GM12878 (cell line): Measurements from ENCODE around the gene MRPS23. TPM values are rescaled to one million over a fixed set of nuclear protein-coding genes. Genes with fewer than 3 reads are reported as not detected.

Experiments
- ATAC-seq: fragments of 200-7000 bp; cut with Tn5 transposase; 3 replicates; pipeline ENCODE4 v1.9.1; 2020; ENCODE audit warnings: mild to moderate bottlenecking, moderate library complexity
- BruUV-seq: library from RNA; stranded (reverse); fragments of 400-500 nt; replicated peaks from 2 replicates; lab custom pipeline; 2021; lab: Mats Ljungman, UMichigan
- CTCF ChIA-PET: fragments of 300-600 bp; sonication (Branson Sonifier 250); formaldehyde crosslinking; extraction: SDS; loops from one replicate; lab custom pipeline; 2021; ENCODE audit warnings: inconsistent platforms; lab: Yijun Ruan, JAX
- POLR2A ChIA-PET: fragments of 350-600 bp; formaldehyde crosslinking; extraction: SDS; loops from one replicate; lab custom pipeline; 2021; ENCODE audit warnings: inconsistent platforms; lab: Charles Lee
- RAD21 ChIA-PET: fragments of 300-600 bp; sonication (Branson Sonifier 250); formaldehyde crosslinking; loops from one replicate; lab custom pipeline; 2023; ENCODE audit warnings: antibody characterized with exemption; ENCODE audit not compliant: unreplicated experiment; lab: Charles Lee
- SMC1A ChIA-PET: fragments of 300-600 bp; sonication (Branson Sonifier 250); formaldehyde crosslinking; loops from one replicate; lab custom pipeline; 2023; ENCODE audit not compliant: unreplicated experiment, uncharacterized antibody; lab: Charles Lee
- DNase-seq: peaks from one replicate; pipeline ENCODE4 v3.0.0-alpha.2; 2011; ENCODE audit warnings: low read depth, low spot score
- FAIRE-seq: peaks from 3 replicates; lab custom pipeline; 2011; peaks lifted over from hg19 to GRCh38; lab: Jason Lieb, UNC
- H2AFZ ChIP-seq: 2 replicates; pipeline ENCODE4 v1.6.0; 2011; ENCODE audit warnings: low read depth, low read length, control low read depth; ENCODE audit not compliant: control insufficient read depth
- H3K27ac ChIP-seq: 2 replicates; pipeline ENCODE4 v1.5.1; 2011; ENCODE audit warnings: control low read depth; ENCODE audit not compliant: control insufficient read depth, insufficient read depth
- H3K27me3 ChIP-seq, 2 experiments: replicated peaks in 1 of 2; 2 replicates each; pipeline versions ENCODE4 v1.6.0 to v1.6.1; 2011; ENCODE audit warnings: low read length in 1 of 2; ENCODE audit not compliant: control insufficient read depth in 2 of 2, insufficient read depth in 2 of 2
- H3K36me3 ChIP-seq, 2 experiments: 2 replicates each; pipeline ENCODE4 v1.5.1; 2011; ENCODE audit warnings: low read length in 1 of 2; ENCODE audit not compliant: control insufficient read depth in 2 of 2, insufficient read depth in 2 of 2
- H3K4me1 ChIP-seq: 2 replicates; pipeline ENCODE4 v1.6.1; 2011; ENCODE audit warnings: mild to moderate bottlenecking, low read length, moderate library complexity, mixed read lengths; ENCODE audit not compliant: control insufficient read depth, insufficient read depth
- H3K4me2 ChIP-seq: 2 replicates; pipeline ENCODE4 v1.6.0; 2011; ENCODE audit warnings: control low read depth; ENCODE audit not compliant: control insufficient read depth, insufficient read depth
- H3K4me3 ChIP-seq: fragments of 200-600 bp; sonication (generic); 2 replicates; pipeline ENCODE4 v1.5.1; 2016
- H3K79me2 ChIP-seq: 2 replicates; pipeline ENCODE4 v1.6.0; 2011; ENCODE audit warnings: low read length; ENCODE audit not compliant: control insufficient read depth, insufficient read depth
- H3K9ac ChIP-seq: 2 replicates; pipeline ENCODE4 v1.8.0; 2011; ENCODE audit warnings: low read length, control low read depth, mixed read lengths; ENCODE audit not compliant: control insufficient read depth, insufficient read depth
- H3K9me3 ChIP-seq: replicated peaks from 3 replicates; pipeline ENCODE4 v1.5.1; 2011; ENCODE audit warnings: mild to moderate bottlenecking, low read length; ENCODE audit not compliant: control insufficient read depth, insufficient read depth
- H4K20me1 ChIP-seq: 2 replicates; pipeline ENCODE4 v1.6.0; 2011; ENCODE audit not compliant: control insufficient read depth, insufficient read depth
- BMI1 ChIP-seq: fragments of 450-650 bp; IDR thresholded peaks from 2 replicates; pipeline ENCODE4 v1.6.1; 2016; ENCODE audit warnings: mild to moderate bottlenecking, moderate library complexity, borderline replicate concordance
- GATAD2B ChIP-seq: fragments of 450-650 bp; conservative IDR thresholded peaks from 2 replicates; pipeline ENCODE4 v1.6.1; 2017; ENCODE audit warnings: low read depth, mild to moderate bottlenecking, moderate library complexity
- IRF3 ChIP-seq: fragments of 450-650 bp; IDR thresholded peaks from 2 replicates; pipeline ENCODE4 v1.6.1; 2014; ENCODE audit warnings: mild to moderate bottlenecking
- MEF2B ChIP-seq: fragments of 450-650 bp; IDR thresholded peaks from 2 replicates; pipeline ENCODE4 v1.6.1; 2018; ENCODE audit warnings: mild to moderate bottlenecking, moderate library complexity; ENCODE audit not compliant: partially characterized antibody, poor library complexity, severe bottlenecking
- PKNOX1 ChIP-seq: fragments of 450-650 bp; IDR thresholded peaks from 2 replicates; pipeline ENCODE4 v1.6.1; 2016; ENCODE audit warnings: mild to moderate bottlenecking
- RCOR1 ChIP-seq: conservative IDR thresholded peaks from 2 replicates; pipeline ENCODE4 v1.6.1; 2012; ENCODE audit warnings: low read depth, low read length, improper control_type of control experiment
- SMC3 ChIP-seq: IDR thresholded peaks from 2 replicates; pipeline ENCODE4 v1.6.1; 2011; ENCODE audit warnings: low read length, improper control_type of control experiment, borderline replicate concordance
- SUZ12 ChIP-seq: fragments of 200-600 bp; sonication (generic); IDR thresholded peaks from one replicate; pipeline ENCODE4 v1.6.1; 2018; ENCODE audit warnings: antibody characterized with exemption, mild to moderate bottlenecking; ENCODE audit not compliant: unreplicated experiment
- USF1 ChIP-seq: IDR thresholded peaks from 2 replicates; pipeline ENCODE4 v1.6.1; 2011; ENCODE audit warnings: borderline replicate concordance, low read depth, mild to moderate bottlenecking, moderate library complexity, mixed read lengths, low read length; ENCODE audit not compliant: insufficient read depth; ENCODE audit errors: extremely low read length
- WGBS: methylation state at CpG from one replicate; pipeline ENCODE4 v1.1.6; 2016; ENCODE audit warnings: low lambda C conversion rate; ENCODE audit not compliant: insufficient replicate concordance, insufficient coverage; ENCODE audit errors: missing lambda C conversion rate; 5-methylcytosine and 5-hydroxymethylcytosine counted together
- in situ Hi-C: fragments of 300-500 bp; cut with MboI; formaldehyde crosslinking; loops from 9 replicates; pipeline ENCODE4 v1.14.3; 2018; ENCODE audit warnings: mixed read lengths
- intact Hi-C: fragments of 100-400 bp; cut with micrococcal nuclease; formaldehyde crosslinking; loops from one replicate; pipeline ENCODE4 v1.14.2; 2022; ENCODE audit not compliant: unreplicated experiment
- polyA plus RNA-seq, 11 experiments: library from polyadenylated mRNA; depleted of rRNA in 4 of 11; unstranded in 6 of 11; stranded (reverse) in 5 of 11; fragments of >200 nt; fragmentation: Nextera tagmentation in 4 of 11; fragmentation: Illumina TruSeq in 1 of 11; extraction: Ambion mirVana in 4 of 11; extraction: Trizol in 1 of 11; gene quantifications; 1 replicate in 1 of 11; 2 replicates in 10 of 11; pipeline versions ENCODE4 v1.2.1 to v1.2.3, GENCODE V29; 2011 to 2016; ENCODE audit warnings: inconsistent platforms in 2 of 11, missing spikeins in 2 of 11, low read depth in 1 of 11
- total RNA-seq, 4 experiments: library from RNA; depleted of rRNA in 3 of 4; stranded (reverse); fragments of >200 nt in 3 of 4; fragmentation: Illumina TruSeq in 1 of 4; extraction: Trizol in 1 of 4; gene quantifications; 2 replicates each; pipeline versions ENCODE4 v1.2.1 to v1.2.3, GENCODE V29; 2013 to 2021

MRPS23 gene
- total and polyA plus RNA-seq, 10 of the 15 experiments (the other 5 are each of a cell fraction or from before 2014, with no cell fraction given), result 65.3 to 237 (median 87.9) TPM

- Histone ChIP-seq H3K4me2 (no peak overlapping the region), H3K4me1 (peaks cover 23% of the 10 kb centered on the region), H3K9ac (no peak overlapping the region), H4K20me1 (no peaks in the 10 kb centered on the region), H3K27ac (no peak overlapping the region), H3K9me3 (no peaks in the 10 kb centered on the region; the same call in 2 of the 3 replicates), H2AFZ (no peak overlapping the region), H3K79me2 (no peaks in the 10 kb centered on the region), H3K27me3 (no peaks in the 10 kb centered on the region; a peak in 1 of 4 replicates), H3K4me3 (no peak overlapping the region), H3K36me3 (no peaks in the 10 kb centered on the region)
- RAD21 ChIA-PET, result interaction anchor here (4.2 kb wide), 1 partner anchor 11 kb away, joined by 20 read pairs; no protein-coding TSS in a partner anchor
- intact Hi-C loops (no loop called here), in situ Hi-C loops (no loop called here)
- BruUV-seq, result no TSS peak
- CTCF ChIA-PET, result interaction anchor here (1.0 to 5.9 kb wide), 3 partner anchors 11 to 129 kb away, joined by 4 to 50 read pairs (median 11); no protein-coding TSS in a partner anchor
- POLR2A ChIA-PET, result interaction anchor here (0.6 kb wide), 1 partner anchor 11 kb away, joined by 3 read pairs; no protein-coding TSS in a partner anchor
- SMC1A ChIA-PET, result interaction anchor here (0.9 kb wide), 1 partner anchor 11 kb away, joined by 4 read pairs; no protein-coding TSS in a partner anchor
- FAIRE-seq (no peak), DNase-seq (no peak), ATAC-seq (no peak)
- TF ChIP-seq RCOR1 (no peak), BMI1 (no peak), USF1 (no peak), IRF3 (no peak), SUZ12 (no peak), SMC3 (no peak), MEF2B (no peak), PKNOX1 (no peak), GATAD2B (no peak)
- WGBS, result 60% methylated on average over 7 of the region's 7 CpGs
Observed at GRCh38 chr17:57871155-57871554, 21.3 kb upstream of the MRPS23 start.
